Activated T-helper 9 cell treated with anti-CD3 and anti-CD28 coated beads, Interleukin-2, amount 50 U/mL, for 16 hours (primary cell): ENCODE measurements around the gene ST6GAL1.
A peak's percentile ranks its signal among the peaks of the same experiment; 100 is the strongest.
"Not testable (repeated sequence)": the region's sequence is repeated elsewhere in the genome, so short reads cannot be mapped to it uniquely, and the experiment has no call there.

Experiments
- DNase-seq: peaks from one replicate; pipeline ENCODE4 v3.0.0-alpha.2; 2020; ENCODE audit warnings: low read depth

The ST6GAL1 gene, protein sequence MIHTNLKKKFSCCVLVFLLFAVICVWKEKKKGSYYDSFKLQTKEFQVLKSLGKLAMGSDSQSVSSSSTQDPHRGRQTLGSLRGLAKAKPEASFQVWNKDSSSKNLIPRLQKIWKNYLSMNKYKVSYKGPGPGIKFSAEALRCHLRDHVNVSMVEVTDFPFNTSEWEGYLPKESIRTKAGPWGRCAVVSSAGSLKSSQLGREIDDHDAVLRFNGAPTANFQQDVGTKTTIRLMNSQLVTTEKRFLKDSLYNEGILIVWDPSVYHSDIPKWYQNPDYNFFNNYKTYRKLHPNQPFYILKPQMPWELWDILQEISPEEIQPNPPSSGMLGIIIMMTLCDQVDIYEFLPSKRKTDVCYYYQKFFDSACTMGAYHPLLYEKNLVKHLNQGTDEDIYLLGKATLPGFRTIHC

GRCh38 chr3:186930143-186930640 lies at the start of gene ST6GAL1:
ST6GAL1 (plus strand) TSS chr3:186930526; CDS start chr3:187042704, 112,178 bp downstream.
- peak; percentile 59 for DNase-seq

DNA sequence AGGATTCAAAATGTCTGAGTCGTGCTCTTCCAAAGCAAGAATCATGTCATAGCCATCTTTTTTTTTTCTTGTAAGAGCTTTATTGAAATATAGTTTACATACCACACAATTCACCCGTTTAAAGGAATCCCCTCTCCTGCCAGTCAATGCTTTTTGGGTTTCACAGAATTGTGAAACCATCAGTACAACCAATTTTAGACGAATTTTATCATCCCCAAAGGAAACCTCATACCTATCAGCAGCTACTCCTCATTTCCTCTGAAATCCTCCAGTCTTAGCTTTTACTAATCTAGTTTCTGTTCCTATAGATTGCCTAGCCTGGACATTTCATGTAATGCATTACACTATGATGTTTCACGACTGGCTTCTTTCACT lies 48.2 kb upstream of the ST6GAL1 start:
- no peak for DNase-seq

- DNase-seq: peak; percentile 21
Observed at GRCh38 chr3:186882881-186883685, 47.2 kb upstream of the ST6GAL1 start.

GRCh38 chr3:186883686-186884058 lies 46.7 kb upstream of the ST6GAL1 start:
- no peak for DNase-seq

- not testable (repeated sequence) for DNase-seq
Observed at GRCh38 chr3:186884868-186885267, 45.5 kb upstream of the ST6GAL1 start.

DNA sequence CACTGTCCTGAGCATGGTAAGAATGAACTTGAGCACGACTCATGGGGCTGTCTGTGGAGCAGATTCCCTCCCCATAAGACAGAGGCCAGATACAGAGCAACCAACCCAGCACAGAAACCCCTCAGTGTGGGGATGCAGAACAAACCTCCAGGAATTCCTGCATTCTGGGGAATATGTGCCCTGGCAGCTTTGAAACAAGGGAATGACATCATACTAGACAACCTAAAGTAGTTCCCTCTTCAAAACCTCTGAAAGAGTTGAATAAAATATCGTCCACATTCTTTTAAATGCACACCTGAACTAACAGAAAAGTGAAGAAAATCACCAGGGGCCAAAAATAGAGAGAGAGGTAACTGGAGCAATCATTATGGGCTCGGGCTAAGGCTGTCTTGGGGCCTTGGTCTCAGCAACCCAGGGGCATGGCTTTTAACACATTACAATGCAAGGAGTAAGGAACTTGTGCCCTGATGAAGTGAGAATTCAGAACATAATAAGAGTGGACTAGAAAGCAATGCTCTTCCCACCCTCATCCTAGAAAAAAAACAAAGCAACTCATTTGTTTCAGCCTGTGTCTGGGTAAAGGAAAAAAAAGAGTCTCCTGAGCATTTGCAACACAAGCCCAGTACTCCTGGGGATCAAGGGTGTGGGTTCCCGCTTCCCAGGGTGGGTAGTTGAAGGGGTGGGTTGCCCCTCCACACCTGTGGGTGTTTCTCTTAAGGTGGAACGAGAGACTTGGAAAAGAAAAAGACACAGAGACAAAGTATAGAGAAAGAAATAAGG lies 43.9 kb upstream of the ST6GAL1 start:
- DNase-seq: no peak

GRCh38 chr3:186887507-186887938 lies 42.8 kb upstream of the ST6GAL1 start:
- not testable (repeated sequence) for DNase-seq

GRCh38 chr3:186888569-186888968 lies 41.8 kb upstream of the ST6GAL1 start:
- no peak for DNase-seq

GRCh38 chr3:186889698-186890097 lies 40.6 kb upstream of the ST6GAL1 start:
- not testable (repeated sequence) for DNase-seq

- DNase-seq: no peak
Observed at GRCh38 chr3:186890911-186891310, 39.4 kb upstream of the ST6GAL1 start.

DNA sequence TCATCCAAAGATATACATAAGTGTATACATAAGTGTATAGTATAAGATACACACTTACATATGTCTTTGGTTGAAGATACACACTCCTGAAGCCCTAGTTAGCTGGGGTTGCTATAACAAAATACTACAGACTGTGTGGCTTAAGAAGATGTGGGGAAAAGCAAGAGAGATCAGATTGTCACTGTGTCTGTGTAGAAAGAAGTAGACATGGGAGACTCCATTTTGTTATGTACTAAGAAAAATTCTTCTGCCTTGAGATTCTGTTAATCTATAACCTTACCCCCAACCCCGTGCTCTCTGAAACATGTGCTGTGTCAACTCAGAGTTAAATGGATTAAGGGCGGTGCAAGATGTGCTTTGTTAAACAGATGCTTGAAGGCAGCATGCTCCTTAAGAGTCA lies 37.3 kb upstream of the ST6GAL1 start:
- not testable (repeated sequence) for DNase-seq

DNA sequence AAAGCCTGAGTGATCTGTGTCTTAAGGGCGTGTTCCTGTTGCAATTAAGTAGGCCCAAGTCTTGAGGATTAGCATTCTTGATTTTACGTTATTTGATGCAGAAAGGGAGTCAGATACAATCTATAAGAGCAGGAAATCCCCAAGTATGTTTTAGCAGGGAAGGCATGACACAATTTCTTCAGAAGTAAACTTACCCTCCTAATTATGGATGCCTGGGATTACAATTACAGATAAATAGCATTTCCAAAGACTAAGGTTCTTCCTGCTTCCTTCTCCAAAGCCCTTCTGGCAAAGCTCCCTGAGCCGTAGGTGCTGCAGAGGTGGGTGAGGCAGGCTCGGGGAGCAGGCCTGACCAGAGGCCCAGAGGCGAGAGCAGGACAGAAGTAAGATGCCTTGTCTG lies 34.9 kb upstream of the ST6GAL1 start:
- DNase-seq: no peak

DNA sequence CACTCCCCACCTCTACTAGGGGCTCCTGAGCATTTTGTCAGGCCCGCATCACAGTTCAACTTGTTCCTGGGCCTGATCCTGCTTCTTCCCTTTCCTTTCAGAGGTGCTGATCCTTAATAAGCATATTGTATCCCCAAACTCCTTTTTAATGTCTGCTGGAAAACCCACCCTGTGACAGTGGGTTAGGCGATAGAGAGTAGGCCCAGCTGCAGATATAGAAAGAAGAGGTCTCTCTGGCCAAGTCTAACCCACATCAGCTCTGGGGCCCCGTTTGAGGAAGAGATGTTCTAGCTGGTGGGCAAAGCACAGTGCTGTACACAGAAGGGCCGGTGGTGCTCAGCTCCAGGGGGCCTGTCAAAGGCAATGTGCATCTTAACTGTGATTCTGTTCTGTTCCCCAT lies 34.3 kb upstream of the ST6GAL1 start:
- no peak for DNase-seq

- no peak for DNase-seq
Observed at GRCh38 chr3:186896875-186897274, 33.5 kb upstream of the ST6GAL1 start.

DNA sequence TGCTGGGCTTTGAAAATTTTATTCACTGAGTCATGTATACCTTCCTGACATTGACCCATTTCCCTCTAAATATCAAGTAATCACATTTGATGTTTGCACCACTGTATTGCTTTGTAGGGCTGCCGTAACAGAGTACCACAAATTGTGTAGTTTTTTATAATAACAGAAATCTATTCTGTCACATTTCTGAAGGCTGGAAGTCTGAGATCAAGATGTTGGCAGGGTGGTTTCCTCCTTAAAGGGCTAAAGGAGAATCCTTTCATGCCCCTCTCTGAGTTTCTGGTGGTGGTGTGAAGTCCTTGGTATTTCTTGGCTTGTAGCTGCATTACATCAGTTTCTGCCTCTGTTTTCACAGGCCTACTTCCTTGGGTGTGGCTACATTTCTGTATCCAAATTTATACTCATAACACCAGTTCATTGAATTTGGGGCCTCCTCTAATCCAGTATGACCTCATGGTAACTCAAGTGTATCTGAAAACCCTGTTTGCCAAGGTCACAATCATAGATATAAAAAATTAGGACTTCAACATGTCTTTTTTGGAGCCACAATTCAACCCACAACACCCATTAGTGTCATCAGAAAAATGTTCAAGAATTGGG lies 29.1 kb upstream of the ST6GAL1 start:
- DNase-seq: no peak

DNA sequence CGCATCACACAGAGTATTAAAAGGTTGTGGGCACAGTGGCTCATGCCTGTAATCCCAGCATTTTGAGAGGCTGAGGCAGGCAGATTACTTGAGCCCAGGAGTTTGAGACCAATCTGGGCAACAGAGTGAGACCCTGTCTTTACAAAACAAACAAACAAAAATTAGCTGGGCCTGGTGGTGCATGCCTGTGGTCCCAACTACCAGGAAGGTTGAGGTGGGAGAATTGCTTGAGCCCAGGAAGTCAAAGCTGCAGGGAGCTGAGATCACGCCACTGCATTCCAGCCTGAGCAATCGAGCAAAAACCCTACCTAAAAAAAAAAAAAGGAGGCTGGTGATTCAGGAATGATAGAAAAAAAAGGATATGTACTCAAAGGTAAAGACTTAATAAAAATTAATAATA lies 28.2 kb upstream of the ST6GAL1 start:
- no peak for DNase-seq

GRCh38 chr3:186902713-186903112 lies 27.6 kb upstream of the ST6GAL1 start:
- no peak for DNase-seq

- DNase-seq: not testable (repeated sequence)
Observed at GRCh38 chr3:186903676-186904075, 26.6 kb upstream of the ST6GAL1 start.

DNA sequence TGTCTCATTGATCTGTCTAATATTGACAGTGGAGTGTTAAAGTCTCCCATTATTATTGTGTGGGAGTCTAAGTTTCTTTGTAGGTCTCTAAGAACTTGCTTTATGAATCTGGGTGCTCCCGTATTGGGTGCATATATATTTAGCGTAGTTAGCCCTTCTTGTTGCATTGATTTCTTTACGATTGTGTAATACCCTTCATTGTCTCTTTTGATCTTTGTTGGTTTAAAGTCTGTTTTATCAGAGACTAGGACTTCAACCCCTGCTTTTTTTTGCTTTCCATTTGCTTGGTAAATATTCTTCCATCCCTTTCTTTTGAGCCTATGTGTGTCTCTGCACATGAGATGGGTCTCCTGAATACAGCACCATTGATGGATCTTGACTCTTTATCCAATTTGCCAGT lies 23.3 kb upstream of the ST6GAL1 start:
- not testable (repeated sequence) for DNase-seq

- DNase-seq: peak; percentile 62
Observed at GRCh38 chr3:186909078-186909853, 21.1 kb upstream of the ST6GAL1 start.
